NCI-H526 (cell line): ENCODE results near the gene HSPB3.
"Not testable (repeated sequence)": the region's sequence is repeated elsewhere in the genome, so short reads cannot be mapped to it uniquely, and the experiment has no call there.

ENCODE experiments used
- DNase-seq, 2 experiments: peaks; one replicate each; lab custom pipeline; 2025; lab: John Stamatoyannopoulos, UW

HSPB3 gene

DNA sequence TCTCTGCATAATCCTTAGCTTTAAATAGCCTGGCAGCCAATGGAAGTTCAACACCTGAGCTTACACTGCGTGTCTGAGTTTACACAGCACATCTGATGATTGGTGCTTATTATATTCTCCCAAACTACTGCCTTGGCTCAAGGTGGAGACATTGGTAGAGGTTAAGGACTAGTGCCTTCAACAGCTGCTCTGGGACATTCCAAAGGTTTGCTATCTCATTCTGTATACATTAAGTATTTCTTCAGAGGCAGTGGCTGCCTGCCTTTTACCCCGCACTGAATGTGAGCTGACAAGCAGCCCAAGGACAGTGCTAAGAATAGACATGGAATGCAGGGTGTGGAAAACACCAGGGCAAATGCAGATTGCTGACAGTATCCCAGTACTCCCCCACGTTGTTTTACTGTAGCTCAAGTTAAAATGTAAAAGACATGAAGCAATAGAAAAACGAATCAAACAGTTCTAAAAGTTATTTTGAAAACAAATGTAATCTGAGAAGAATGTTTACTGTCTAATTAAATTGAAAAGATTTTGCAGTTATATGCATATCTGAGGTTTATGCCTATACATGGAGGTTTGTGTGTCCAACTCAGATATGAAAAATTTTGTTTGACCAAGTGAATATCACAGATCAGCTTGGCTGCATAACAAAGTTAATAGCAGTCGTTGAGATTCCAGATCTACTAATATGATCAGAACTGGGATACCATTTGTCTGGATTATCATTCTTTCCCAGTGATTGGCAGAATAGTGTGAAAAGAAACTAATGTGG is 1.8 kb downstream of the HSPB3 start:
- DNase-seq, result no peak

DNA sequence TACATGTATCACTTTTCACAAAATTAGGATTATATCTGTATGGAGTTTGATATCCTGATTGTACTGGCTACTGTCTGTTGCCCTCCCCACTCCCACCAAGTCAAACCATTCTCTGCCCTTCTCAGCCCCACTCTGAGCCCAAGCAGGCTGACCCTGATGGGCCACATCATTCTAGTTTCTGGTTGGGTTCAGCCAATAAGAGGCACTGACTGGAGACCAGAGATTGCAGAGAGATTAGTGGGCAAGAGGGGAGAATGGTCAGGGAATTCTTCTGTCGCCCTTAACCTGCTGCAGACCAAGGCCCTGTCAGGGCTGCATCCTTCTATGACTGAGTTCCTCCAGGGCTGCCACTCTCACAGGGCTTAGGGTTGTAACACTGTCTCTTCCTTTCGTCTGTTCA is 2.7 kb downstream of the HSPB3 start:
- DNase-seq, result no peak

DNA sequence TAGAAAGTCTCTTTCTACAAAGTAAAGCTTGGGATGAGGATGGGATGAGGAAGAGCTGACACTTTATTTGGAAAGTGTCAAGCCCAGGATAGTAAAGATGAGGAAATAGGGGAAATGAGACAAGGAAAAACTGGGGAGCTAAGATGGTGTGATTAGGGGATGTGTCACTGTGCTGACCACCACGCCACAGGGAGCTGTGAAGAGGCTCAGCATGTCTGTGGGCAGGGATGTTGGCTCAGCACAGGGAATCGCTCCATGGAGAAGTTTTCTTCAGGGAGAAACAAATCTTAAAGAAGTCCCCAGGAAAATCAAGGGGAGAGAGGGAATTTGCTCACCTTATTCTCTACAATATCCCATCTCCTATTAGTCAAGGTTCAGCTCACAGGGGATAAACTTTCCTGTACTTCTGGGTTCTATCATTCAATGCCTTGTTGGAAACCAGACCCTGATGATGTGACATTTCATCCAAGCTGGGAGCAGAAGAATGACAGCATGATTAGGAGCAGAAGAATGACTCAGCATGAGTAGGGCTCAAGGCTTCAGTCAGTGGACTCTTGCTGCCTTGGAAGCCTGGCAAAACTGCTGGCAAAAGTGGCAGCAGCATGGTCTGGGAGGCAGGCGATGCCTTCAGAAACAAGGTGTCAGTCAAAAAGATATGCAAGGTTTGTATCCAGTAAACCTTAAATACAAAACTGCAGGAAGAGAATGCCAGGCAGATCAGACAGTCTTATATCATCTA is 4.9 kb downstream of the HSPB3 start:
- DNase-seq, result no peak

DNA sequence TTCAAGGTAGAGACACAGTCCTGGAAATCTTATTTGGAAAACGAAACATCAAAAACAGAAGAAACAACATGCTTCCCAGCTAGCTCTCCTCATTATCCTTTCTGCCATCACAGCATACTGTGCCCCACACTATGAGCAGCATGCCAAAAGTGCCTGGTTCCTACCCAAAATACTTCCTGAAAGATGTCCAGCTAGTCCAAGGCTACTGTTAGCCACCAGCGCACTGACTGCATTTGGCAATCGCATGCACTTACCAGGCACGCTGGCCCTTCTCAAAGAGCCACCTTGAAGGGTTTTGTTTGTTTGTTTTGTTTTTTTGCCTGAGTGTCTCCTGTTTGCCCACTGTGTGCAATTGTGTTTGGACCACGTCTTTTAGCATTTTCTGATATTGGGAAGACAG is 6.8 kb downstream of the HSPB3 start:
- no peak for DNase-seq

DNA sequence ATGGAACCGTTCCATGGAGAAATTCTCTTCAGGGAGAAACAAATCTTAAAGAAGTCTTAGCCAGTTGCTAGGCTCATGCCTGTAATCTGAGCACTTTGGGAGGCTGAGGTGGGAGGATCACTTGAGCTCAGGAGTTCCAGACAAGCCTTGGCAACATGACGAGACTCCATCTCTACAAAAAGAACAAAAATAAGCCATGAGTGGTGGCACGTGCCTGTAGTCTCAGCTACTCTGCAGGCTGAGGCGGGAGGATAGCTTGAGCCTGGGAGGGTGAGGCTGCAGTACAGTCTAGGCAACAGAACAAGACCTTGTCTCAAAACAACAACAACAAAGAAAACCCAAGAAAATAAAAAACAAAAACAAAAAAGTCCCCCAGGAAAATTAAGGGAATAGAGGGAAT is 8.2 kb downstream of the HSPB3 start:
- DNase-seq, result no peak

DNA sequence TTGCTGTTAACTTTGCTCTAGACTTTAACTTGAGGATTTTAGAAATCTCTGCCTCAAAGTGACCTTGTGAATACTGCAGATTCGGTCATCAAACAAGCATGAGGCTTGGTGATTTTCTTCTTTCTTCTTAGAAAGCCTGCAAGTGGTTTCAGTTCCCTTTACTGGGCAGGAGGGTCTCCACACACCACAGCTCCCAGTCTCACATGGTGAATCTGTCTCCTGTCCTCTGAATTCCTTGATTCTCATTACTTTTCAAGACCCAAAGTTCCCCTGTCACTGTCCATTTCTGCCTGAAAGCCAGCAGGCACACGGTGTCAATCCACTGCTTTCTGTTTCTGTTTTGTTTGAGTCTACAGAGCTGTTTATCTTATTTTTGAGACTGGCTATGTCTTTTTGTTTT is 14.1 kb downstream of the HSPB3 start:
- no peak for DNase-seq

DNA sequence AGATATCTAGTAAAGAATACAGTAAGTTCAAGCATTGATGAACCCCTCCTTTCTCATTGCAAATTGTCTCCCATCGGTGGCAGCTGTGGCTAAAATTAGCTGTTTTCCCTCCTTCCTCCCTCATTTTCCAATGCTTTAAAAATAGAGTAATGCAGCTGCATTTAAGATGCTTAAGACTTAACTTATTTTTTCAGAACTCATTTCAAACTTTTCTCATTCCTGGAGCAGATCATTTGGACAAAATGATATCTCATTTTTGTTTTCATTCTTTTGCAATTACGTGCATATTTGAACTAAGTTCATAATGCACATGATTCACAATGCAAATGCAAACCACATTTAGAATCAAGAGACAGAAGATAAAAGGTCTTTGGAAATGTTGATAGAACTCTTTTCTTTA is 14.6 kb downstream of the HSPB3 start:
- DNase-seq, result no peak

DNA sequence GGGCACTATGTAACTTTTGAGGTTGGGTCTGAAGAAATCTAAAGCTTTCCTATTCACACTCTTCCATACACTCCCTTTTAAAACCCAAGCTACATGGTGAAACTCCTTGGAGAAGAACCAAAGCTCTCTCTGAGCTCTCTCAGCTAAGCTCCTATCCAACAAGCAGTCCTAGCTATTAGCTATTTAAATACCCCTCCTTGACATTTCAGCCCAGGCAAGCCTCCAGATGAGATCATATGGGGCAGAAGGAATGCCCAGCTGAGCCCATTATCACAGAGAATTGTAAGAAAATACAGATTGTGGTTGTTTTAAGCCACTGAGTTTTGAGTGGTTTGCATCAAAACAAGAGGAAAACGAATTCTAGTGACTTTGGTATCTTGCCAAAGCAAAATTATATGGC is 15.2 kb downstream of the HSPB3 start:
- DNase-seq, result no peak

DNA sequence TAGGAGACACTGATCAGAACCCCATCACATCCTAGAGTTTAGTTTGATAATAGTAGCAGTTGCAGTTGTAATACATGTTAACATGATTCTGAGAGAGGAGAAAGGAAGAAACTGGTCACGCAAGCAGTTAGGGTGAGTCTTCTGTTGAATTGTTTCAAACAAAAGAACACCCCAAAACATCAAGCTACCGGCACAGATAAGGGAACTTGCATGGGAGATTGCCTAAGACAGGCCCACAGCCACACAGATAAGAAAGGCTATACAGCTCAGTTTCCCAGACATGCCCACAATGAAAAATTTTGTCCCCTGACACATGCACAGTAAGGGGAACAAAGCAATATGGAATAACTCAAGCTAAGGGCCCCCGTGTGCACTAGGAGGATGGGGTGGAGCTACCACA is 15.9 kb downstream of the HSPB3 start:
- no peak for DNase-seq

DNA sequence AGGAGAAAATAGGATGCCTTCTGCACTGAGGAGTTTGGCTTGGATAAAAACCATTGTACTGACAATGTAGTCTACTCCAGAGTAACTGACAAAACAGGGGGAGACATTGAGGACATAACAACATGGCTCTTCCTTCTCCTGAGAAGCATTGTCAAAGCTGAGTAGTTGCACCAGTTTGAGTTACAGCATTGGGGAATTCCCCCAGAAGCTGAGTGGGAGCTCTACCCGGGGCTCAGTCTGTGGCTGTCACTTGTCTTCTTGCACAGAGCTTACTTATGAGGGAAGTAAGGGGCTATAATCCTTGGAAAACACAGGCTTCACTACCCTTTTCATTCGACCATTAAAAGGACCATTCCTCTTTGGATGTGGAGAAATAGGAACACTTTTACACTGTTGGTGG is 21.2 kb downstream of the HSPB3 start:
- DNase-seq, result no peak

DNA sequence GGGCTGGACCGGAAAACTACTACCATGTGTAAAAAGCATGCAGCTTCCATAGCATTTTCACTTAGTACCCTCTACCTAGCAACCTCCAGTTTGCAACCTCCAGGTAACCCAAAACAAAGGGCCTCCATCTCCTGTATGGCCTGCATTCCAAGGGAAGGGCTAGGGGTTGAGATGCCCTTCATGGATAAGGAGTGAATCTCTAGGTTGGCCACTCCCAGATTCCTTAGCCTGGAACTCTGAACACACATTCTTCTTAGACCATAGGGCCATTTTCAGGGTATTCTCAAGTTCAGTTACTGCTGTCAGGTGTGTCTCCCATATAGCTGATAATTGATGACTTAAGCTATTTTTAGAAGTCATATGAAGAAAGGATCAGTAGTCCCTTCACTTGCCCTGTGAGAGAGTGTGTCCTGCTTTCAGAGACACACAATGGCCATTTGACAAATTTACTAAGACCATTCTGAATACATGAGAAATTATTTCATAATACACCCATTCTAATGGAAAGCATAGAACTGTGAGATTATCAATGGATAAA is 22.5 kb downstream of the HSPB3 start:
- no peak for DNase-seq

DNA sequence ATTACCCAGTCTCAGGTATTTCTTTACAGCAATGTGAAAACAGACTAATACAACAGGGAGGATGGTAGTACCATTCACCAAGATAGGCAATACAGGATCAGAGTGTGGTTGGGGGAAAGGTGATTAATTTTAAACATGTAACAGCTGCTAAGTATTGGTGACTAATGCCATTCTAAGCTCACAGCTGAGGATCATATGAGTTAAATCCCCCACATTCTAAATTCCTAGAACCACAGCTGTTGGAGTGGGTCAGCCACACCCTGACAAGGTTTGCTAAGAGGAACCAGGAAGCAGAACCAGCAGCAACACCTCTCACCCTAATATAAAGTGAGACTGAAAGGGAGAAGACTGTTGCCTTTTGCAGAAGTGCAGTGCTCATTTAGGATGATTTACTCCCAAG is 24.8 kb downstream of the HSPB3 start:
- DNase-seq, result no peak

DNA sequence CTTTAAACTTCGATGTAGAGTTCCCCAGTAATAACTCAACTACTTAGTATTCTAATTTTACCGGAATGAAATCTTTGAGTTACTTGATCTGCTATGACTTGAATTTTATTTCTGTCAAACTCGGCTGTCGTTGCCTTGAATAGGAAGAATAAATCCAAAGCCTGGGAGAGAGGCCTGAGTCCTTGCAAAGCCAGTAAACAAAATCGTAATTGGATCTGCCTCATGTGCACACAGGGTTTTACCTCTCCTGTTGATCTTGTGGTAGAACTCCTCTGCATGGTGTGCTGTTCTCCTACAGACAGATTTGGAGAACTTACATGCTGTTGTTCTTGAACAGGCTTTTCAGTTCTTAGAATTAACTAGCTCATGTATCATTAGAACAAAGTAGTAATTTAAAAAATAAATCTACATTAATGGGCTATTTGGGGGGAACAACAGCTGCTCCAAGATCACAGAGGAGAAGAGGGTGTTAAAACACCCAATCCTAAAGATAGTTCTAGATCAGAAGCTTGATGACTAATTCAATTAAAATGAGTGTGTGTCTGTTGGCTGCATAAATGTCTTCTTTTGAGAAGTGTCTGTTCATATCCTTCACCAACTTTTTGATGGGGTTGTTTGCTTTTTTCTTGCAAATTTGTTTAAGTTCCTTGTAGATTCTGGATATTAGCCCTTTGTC is 28.9 kb downstream of the HSPB3 start:
- no peak for DNase-seq

DNA sequence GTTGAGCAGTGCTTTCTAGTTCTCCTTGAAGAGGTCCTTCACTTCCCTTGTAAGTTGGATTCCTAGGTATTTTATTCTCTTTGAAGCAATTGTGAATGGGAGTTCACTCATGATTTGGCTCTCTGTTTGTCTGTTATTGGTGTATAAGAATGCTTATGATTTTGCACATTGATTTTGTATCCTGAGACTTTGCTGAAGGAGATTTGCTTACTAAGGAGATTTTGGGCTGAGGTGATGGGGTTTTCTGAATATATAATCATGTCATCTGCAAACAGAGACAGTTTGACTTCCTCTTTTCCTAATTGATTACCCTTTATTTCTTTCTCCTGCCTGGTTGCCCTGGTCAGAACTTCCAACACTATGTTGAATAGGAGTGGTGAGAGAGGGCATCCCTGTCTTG is 30.2 kb downstream of the HSPB3 start:
- DNase-seq, result not testable (repeated sequence)

DNA sequence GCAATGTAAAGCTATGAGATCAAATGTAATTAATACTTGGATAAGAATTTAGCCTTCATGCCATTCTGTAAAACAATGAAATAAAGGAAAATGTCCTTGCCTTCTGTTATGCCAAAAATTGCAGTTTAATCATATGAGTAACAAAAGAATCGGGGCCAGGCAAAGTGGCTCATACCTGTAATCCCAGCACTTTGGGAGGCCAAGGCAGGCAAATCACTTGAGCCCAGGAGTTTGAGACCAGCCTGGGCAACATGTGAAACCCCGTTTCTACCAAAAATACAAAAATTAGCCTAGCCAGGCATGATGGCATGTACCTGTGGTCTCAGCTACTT is 34.1 kb downstream of the HSPB3 start:
- not testable (repeated sequence) for DNase-seq

DNA sequence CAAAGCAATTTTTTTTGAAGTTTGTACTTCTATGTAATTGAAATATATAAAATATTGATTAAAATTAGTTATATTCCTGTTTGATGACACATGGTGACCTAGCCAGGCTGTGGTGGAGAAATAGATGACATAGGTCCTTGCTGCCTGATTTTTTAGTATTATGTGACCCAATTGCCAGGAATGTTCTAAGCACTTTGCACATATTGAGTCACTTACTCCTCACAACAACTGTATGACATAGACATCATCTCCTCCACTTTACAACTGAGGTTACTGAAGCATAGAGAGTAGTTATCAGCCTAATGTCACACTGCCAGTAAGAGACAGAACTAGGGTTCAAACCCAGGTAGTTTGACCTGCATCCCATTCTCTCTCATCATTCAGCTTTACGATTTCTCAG is 35.8 kb downstream of the HSPB3 start:
- no peak for DNase-seq

DNA sequence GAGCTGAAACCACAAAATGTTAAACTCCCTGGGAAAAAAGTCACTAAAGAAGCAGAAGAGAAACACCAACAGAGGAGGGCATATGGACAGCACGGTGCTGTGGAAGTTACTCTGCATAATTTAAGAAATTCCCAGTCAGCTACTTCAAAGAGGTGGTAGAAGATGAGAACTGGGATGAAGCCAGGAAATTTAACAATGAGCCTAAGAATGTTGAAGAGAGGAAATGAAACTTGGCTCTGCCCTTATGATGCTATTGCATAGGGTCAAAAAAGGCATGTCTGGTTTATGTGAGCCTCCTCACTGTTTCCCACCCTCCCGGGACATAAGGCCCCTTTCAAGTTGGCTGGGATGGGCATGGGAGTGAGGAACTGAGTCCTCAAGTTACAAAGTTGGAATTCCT is 36.7 kb downstream of the HSPB3 start:
- no peak for DNase-seq

DNA sequence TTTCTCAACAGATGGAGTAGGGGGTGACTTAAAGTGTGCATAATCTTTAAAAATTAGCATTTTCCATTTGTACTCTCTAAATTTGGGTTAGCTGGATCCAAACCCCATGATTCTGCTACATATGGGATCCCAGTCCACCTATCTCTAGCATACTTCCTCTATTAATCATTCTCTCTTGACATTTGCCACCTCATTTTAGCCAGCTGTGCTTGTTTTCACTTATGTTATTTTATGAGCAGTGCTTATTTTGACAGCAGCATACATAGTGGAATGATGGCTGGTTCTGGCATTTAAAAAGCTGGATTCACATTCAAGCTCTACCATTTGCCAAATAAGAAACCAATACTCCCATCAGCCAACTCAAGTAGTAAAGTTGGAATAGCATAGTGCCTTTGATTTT is 39.5 kb downstream of the HSPB3 start:
- no peak for DNase-seq
